ENCODE results near the gene IRAK2.

The IRAK2 gene

DNA sequence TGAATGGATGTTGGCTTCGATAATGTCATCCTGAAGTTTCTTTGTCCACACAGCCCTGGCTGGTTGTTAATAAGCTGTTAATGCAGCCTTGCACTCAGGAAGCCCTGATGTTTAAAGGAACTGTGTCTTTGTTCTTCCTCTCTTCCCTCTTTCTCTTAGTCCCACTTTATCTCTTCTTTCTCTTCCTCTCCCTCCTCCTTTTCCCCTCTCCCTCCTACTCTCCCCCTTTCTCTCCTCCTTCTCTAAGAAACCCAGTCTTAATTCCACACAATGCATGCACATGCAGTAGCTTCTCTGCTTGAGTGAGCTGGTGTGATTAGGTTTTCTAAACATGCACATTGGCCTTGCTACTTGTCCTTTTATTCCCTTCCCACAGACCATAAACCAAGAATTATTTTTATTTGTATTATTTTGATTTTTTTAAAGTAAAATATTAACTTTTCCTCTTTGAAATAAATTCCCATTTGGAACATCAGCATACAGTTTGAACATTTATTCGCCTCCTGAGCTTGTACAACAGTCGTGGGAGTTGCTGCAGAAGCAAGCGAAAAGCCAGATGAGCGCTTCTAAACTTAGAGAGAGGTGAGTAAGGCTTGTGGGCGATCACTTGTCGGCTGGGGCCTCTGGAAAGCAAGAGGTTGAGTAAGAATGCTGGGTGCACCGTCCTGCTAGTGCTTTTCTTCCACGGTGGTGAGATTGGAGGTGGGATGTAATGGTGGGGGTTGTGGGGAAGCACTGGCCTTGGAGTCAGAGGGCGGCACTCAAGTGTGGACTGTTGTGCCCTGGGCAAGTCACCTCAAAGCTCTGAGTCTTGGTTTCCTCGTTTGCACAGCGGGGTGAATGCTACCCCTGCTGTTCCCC is 120.8 kb downstream of the IRAK2 start:
- no peak for DNase-seq

GRCh38 chr3:10286133-10286524 is 121.4 kb downstream of the IRAK2 start:
- DNase-seq: no peak

DNA sequence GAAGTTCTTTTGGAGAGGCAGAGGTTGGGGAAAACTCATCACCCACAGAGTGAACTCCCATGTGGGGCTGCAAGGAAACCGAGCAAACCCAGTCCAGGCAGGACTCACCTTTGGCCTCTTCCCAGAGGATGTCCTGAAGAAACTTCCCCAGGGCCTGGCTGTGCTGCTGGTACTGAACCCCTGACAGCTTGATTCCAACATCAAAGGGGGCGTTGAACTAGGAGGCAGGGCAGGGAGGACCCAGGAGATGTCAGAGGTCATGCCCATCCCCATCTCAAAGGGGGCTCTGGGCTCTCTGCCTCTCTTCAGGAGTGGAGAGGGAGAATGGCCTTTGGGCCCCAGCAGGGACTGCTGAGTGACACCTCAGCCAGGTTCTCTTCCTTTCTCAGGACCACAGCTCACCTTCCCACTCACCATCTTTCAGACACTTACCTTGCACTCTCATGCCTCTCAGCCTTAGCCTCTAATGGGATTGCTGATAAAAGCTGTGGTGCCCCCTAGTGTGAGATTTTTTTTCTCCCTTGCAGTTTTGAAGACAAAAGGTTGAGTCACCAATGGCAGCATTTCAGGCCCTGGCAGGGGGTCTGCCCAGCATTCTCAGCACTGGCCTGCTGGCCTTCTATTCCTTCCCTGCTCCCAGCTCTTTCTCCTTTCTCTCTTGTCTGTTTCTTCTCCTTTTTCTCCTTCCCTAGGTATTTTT is 122.0 kb downstream of the IRAK2 start:
- peak; percentile 56 to 82 for DNase-seq

GRCh38 chr3:10287936-10288574 is 123.3 kb downstream of the IRAK2 start:
- DNase-seq: no peak

DNA sequence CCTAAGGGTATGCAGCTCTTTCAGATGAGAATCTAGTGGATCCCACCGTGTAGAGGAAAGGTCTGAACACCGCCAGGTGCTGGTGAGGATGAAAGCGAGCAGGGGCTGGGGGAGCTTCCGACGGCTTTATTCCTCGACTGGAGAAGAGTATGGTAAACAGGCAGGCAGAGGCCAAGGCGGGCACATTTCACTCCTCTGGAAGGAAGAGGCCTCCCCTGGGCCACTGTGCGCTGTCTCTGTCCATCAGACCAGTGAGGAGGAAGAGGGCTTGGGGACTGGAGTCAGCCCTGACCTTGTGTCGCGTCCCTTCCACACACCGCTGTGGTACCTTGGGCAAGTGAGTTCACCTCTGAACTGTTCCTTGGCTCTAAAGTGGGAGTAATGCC is 123.8 kb downstream of the IRAK2 start:
- DNase-seq: no peak

- DNase-seq: no peak
Measured at GRCh38 chr3:10289077-10289476, 124.4 kb downstream of the IRAK2 start.

- DNase-seq: no peak
Measured at GRCh38 chr3:10289787-10290355, 125.2 kb downstream of the IRAK2 start.

DNA sequence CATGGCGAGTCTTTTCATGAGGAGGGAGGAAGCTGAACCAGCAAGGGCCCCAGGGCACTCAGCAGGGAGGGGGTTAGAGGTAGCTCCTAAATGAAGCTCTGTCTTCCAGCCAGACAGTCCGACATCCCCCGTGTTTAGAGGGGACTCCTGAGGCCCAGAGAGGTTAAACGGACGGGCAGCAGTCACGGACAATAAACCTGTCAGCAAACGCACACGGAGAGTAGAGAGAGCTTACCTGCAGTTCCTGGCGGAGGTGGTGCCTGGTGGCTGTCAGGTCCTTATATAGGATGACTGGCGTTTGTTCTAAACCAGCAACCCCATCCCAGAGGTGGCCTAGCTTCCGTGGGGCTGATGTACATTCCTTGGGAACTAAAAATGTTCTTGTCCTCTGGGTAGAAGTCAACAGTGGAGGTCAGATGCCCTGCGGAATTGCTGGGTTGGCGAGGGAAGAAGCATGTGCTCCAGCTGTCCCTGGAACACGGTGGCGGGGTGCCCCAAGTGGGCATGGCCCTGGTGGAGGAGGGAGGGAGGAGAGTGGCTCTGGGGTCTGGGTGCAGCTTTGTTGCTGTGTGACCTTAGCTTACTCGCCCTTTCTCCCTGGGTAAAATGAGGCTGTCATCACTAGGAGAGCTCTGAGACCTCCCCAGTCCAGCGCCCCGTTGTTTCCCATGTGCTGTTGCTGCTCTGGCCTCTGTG is 125.9 kb downstream of the IRAK2 start:
- DNase-seq: no peak

DNA sequence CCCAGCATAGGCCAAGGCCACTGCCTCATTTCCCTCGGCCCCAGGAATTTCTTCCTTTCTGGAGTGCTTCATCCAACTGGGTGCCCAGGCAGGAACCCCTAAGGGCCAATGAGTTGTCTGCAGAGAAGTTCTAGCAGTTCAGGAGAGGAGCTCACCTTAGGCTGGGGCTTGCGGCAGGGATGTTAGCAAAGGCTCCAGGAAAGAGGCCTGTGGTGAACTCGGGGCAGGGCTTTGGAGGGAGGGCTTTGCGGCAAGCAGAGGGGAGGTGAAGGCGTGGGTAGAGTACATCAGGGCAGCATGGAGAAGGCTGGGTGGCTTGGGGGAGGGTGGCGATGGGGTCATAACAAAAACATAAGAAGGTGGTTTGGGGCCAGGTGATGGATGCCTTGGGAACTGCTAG is 126.9 kb downstream of the IRAK2 start:
- DNase-seq: no peak

- no peak for DNase-seq
Measured at GRCh38 chr3:10292505-10293419, 128.0 kb downstream of the IRAK2 start, which contains the start of gene GHRL. GHRL (minus strand) TSS chr3:10292947; CDS start chr3:10290180, 2,767 bp downstream.

All from NCI-H2081 (cell line).